ENCODE measurements around the gene SGPL1.
A peak's percentile ranks its signal among the peaks of the same experiment; 100 is the strongest.

SGPL1 gene

DNA sequence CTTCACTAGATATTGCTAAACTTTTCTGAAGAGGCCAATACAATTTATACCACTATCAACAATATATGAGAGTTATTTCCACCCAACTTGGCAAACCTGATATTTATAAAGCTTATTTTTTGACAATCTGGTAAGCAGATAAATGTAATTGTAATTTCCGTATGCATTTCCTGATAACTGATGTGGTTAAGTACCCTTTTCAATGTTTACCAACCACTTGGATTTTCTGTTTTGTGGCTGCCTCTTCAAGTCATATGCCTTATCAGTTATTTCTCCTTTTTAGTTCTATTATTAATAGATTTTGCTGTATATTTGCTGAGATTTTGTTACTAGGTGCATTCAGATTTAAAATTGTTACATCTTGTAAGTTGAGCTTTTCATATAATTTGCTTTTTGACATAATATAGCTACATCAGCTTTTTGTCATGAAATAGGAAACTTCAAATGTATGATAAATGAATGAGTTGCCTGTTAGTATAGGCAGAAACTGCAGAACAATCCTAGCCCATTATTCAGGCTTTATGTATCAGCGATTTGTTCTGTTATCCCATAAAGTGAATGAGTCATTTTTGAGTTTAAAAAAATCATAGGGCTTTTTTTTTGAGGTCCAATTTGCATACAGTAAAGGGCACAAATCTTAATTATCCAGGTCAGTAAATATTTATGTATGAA lies 11.5 kb downstream of the SGPL1 start:
- TF ChIP-seq, protein P1, sequence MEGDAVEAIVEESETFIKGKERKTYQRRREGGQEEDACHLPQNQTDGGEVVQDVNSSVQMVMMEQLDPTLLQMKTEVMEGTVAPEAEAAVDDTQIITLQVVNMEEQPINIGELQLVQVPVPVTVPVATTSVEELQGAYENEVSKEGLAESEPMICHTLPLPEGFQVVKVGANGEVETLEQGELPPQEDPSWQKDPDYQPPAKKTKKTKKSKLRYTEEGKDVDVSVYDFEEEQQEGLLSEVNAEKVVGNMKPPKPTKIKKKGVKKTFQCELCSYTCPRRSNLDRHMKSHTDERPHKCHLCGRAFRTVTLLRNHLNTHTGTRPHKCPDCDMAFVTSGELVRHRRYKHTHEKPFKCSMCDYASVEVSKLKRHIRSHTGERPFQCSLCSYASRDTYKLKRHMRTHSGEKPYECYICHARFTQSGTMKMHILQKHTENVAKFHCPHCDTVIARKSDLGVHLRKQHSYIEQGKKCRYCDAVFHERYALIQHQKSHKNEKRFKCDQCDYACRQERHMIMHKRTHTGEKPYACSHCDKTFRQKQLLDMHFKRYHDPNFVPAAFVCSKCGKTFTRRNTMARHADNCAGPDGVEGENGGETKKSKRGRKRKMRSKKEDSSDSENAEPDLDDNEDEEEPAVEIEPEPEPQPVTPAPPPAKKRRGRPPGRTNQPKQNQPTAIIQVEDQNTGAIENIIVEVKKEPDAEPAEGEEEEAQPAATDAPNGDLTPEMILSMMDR (IDR thresholded peaks at IDR 0.05) = no peak
- Histone ChIP-seq H3K27ac (no peak overlapping the region), H3K4me3 (no peak overlapping the region)
- no peak for DNase-seq (ENCODE audit: low spot score)

DNA sequence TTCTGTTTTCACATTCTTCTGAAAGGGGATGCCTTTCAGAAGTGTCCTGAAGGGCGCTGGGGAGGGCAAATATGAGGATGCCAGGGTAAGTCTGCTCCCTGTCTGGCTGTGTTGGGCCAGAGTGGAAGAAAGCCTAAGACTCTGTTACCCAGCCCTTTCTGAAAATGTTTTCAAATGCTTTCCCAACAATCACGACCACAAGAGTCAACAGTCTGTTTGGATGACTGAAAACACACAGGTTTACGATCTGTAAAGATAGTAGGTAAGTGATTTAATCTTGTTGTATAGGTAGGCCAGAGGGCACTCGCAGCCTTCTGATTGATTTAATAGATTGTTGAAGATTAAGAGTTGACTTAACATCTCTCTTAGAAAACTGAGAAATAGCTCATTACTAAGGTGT lies 13.2 kb downstream of the SGPL1 start:
- H3K4me3 ChIP-seq = no peak overlapping the region
- DNase-seq (ENCODE audit: low spot score) = no peak
- TF ChIP-seq, protein P1 (IDR thresholded peaks at IDR 0.05) = no peak
- no peak overlapping the region for H3K27ac ChIP-seq

DNA sequence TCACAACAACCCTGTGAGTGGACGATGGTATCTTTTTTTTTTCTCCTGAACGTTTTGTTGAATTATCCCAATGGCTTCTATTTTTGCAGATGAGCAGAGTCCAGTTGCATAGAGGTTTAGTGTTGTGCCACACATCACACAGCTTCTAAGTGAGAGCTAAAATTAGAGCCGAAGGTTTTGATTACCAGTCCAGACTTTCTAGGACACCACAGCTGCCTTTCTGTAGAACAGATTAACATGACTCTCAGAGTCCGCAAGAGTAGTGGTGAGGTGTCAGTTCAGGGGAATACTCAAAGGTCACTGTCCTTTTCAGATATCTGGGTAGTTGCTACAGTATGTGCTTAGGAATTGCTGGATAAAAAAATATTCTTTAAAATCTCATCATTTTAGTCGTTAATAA lies 13.8 kb downstream of the SGPL1 start:
- TF ChIP-seq, protein P1 (IDR thresholded peaks at IDR 0.05) = no peak
- no peak overlapping the region for H3K27ac ChIP-seq
- DNase-seq (ENCODE audit: low spot score) = no peak
- no peak overlapping the region for H3K4me3 ChIP-seq

DNA sequence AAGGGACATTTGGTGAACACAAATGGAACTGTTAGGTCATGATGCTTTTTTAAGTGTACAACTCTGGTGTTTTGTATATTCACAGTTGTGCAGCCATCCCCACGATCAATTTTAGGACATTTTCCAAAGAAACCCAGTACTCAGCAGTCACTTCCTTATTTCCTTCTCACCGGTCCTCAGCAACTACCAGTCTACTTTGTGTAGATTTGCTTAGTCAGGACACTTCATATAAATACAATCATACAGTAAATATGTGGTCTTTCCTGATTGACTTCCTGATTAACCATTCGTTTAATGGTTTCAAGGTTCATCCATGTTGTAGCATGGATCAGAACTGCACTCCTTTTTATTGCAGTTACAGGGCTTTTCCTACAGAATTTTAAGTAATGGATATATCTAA lies 14.4 kb downstream of the SGPL1 start:
- no peak overlapping the region for H3K27ac ChIP-seq
- TF ChIP-seq, protein P1 (IDR thresholded peaks at IDR 0.05) = no peak

DNA sequence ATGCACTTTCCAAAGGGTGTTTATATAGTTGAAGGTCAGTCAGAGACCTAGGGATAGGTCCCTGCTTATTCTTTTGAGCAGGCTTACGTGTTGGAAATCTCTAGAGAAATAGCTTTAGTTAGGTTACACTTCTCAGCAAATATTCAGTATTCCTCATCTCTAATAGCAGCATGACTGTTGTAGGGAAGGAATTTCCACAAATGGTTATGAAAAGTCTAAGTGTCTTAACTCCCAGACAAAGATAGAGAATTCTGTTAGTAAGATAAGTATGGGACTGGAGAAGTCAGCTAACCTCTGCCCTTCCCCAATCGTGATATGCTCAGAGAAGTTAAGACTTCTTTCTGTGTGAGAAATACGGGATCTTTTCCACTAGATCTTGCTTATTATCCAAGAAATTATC lies 16.5 kb downstream of the SGPL1 start:
- TF ChIP-seq, protein P1 (IDR thresholded peaks at IDR 0.05) = no peak

More for the DNA sequence above, 14.4 kb downstream of the SGPL1 start:
- H3K4me3 ChIP-seq = no peak overlapping the region
- no peak for DNase-seq (ENCODE audit: low spot score)

DNA sequence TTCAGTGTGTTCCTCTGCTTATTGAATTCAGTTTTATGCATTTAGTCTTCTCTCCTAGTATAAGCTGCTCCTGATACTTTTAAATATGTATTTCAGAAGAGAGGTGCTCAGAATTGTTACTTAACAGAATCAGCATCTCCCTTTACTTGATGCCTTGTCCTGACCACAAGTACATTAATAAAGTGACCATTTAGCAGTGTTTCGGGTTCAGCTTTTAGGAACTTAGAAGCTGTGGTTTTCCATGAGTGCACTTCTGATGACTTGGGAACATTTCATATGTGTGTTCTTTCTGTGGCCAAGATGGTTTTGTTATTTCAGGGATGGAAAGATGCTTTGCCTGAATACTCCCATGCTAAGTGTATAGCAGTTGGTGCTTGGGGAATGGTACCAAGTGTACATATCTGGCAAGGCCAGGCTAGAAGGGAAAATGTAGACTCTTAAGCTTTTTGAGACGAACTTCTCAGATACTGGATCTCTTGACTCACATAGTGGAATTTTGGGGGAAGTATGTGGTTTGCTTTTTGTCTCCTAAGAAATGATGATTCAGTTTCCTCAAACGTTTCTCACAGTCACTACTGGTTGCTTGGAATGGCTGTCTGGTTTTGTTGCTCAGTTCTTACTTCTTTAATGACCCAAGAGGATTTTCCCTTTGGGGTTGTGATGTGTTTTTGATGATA lies 17.2 kb downstream of the SGPL1 start:
- no peak for DNase-seq (ENCODE audit: low spot score)
- TF ChIP-seq, protein P1 (IDR thresholded peaks at IDR 0.05) = no peak
- peak overlapping the region in 1 of 2 donors; percentile 58 for H3K27ac ChIP-seq
- H3K4me3 ChIP-seq = no peak overlapping the region

More for the DNA sequence above, 16.5 kb downstream of the SGPL1 start:
- no peak for DNase-seq (ENCODE audit: low spot score)
- no peak overlapping the region for H3K4me3 ChIP-seq
- H3K27ac ChIP-seq = peak overlapping the region in 1 of 2 donors; percentile 58

DNA sequence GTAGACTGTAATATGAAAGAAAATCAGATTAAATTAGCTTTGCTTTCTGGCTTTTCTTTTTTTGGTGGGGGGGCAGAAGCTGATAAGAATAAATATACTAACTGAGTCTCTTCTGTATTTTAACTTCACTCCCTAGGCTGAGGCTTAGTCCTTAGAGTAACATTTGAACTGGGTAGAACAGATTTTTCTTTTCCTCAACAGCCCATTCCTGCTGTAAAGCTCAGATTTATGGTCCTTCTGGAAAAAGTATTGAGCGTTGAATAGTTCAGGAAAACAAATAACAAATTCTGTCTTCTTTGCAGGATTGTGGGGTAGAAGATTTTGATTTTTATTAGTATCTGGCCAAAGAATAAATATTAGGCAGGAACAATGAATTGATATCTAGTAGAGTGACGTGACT lies 17.9 kb downstream of the SGPL1 start:
- no peak for DNase-seq (ENCODE audit: low spot score)
- Histone ChIP-seq H3K27ac (peak overlapping the region in 1 of 2 donors; percentile 58), H3K4me3 (no peak overlapping the region)
- TF ChIP-seq, protein P1 (IDR thresholded peaks at IDR 0.05) = no peak
